IMR-90 (cell line): Measurements from ENCODE around the gene RNU6-1.

ENCODE experiments used
- CEBPB ChIP-seq: IDR thresholded peaks from 2 replicates; pipeline ENCODE4 v1.6.1; 2012; ENCODE audit warnings: low read depth, low read length, improper control_type of control experiment
- MAZ ChIP-seq: IDR thresholded peaks from 2 replicates; pipeline ENCODE4 v1.6.1; 2012; ENCODE audit warnings: low read depth, mild to moderate bottlenecking, low read length, improper control_type of control experiment, moderate library complexity, borderline replicate concordance
- MXI1 ChIP-seq: IDR thresholded peaks from 2 replicates; pipeline ENCODE4 v1.6.1; 2012; ENCODE audit warnings: low read depth, mild to moderate bottlenecking, low read length, moderate library complexity, borderline replicate concordance
- POLR2A ChIP-seq: IDR thresholded peaks from 2 replicates; pipeline ENCODE4 v1.6.1; 2012; ENCODE audit warnings: mild to moderate bottlenecking, low read depth, low read length
- RCOR1 ChIP-seq: IDR thresholded peaks from 2 replicates; pipeline ENCODE4 v1.6.1; 2012; ENCODE audit warnings: mild to moderate bottlenecking, low read length, improper control_type of control experiment; ENCODE audit not compliant: insufficient replicate concordance
- SMC3 ChIP-seq: fragments of 150-350 bp; IDR thresholded peaks from 2 replicates; pipeline ENCODE4 v1.6.1; 2016; ENCODE audit warnings: low read depth, mild to moderate bottlenecking, antibody characterized with exemption, low read length, moderate library complexity
- TF ChIP-seq, protein P1 (sequence below): conservative IDR thresholded peaks from 2 replicates; pipeline ENCODE4 v1.5.1; 2012; ENCODE audit warnings: mild to moderate bottlenecking, low read depth, low read length, improper control_type of control experiment
- TF ChIP-seq, protein P2 (sequence below): fragments of 150-350 bp; IDR thresholded peaks from 2 replicates; pipeline ENCODE4 v1.6.1; 2017; ENCODE audit warnings: mild to moderate bottlenecking, antibody characterized with exemption, low read length, low read depth
- TF ChIP-seq, protein P3 (sequence below): fragments of 150-350 bp; IDR thresholded peaks from 2 replicates; pipeline ENCODE4 v1.6.1; 2016; ENCODE audit warnings: low read depth, mild to moderate bottlenecking, low read length, moderate library complexity, borderline replicate concordance

DNA sequence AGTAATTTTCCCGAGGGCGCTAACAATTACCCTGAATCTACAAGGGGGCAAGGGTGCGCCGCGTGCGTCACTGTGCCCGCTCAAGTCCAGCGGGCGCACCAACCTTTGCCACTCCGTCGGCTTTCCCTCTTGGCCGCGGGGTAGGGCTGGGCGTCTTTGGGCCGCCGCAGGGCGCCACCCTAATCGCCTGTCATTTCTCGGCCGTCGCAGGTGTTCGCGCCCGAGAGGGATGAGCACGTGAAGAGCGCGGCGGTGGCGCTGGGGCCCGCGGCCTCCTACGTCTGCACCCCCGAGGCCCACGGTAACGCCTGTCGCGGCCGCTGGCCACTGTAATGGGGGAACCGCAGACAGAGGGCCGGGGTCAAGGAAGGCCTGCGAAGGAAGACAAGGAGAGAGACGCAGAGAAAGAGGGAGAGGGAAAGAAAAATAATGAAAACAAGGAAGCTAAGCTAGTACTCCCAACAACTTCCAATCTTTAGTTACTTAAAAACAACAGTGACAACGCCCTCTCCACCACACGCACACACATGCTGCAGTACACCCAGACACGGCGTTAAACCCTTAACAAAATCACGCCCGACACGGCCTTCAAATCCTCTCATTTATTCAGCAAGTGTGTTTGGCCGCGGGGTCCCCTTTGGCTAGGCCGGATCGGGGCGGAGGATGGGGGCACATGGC, 10.7 kb downstream of the RNU6-1 start:
- TF ChIP-seq POLR2A (no peak), CEBPB (no peak), MXI1 (no peak), SMC3 (no peak), MAZ (no peak), RCOR1 (no peak)
- TF ChIP-seq, protein P1, sequence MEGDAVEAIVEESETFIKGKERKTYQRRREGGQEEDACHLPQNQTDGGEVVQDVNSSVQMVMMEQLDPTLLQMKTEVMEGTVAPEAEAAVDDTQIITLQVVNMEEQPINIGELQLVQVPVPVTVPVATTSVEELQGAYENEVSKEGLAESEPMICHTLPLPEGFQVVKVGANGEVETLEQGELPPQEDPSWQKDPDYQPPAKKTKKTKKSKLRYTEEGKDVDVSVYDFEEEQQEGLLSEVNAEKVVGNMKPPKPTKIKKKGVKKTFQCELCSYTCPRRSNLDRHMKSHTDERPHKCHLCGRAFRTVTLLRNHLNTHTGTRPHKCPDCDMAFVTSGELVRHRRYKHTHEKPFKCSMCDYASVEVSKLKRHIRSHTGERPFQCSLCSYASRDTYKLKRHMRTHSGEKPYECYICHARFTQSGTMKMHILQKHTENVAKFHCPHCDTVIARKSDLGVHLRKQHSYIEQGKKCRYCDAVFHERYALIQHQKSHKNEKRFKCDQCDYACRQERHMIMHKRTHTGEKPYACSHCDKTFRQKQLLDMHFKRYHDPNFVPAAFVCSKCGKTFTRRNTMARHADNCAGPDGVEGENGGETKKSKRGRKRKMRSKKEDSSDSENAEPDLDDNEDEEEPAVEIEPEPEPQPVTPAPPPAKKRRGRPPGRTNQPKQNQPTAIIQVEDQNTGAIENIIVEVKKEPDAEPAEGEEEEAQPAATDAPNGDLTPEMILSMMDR = no peak
- TF ChIP-seq, protein P2, sequence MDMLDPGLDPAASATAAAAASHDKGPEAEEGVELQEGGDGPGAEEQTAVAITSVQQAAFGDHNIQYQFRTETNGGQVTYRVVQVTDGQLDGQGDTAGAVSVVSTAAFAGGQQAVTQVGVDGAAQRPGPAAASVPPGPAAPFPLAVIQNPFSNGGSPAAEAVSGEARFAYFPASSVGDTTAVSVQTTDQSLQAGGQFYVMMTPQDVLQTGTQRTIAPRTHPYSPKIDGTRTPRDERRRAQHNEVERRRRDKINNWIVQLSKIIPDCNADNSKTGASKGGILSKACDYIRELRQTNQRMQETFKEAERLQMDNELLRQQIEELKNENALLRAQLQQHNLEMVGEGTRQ = no peak
- TF ChIP-seq, protein P3, sequence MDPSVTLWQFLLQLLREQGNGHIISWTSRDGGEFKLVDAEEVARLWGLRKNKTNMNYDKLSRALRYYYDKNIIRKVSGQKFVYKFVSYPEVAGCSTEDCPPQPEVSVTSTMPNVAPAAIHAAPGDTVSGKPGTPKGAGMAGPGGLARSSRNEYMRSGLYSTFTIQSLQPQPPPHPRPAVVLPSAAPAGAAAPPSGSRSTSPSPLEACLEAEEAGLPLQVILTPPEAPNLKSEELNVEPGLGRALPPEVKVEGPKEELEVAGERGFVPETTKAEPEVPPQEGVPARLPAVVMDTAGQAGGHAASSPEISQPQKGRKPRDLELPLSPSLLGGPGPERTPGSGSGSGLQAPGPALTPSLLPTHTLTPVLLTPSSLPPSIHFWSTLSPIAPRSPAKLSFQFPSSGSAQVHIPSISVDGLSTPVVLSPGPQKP = no peak
